SK-N-SH treated with all-trans-retinoic acid at 6 μM for 48 hours (cell line): ENCODE results near the gene CANX.

Source experiments
- CREB5 ChIP-seq: fragments of 250-450 bp; sonication (Bioruptor Pico); IDR thresholded peaks from 2 replicates; pipeline ENCODE4 v1.5.1; 2020; ENCODE audit warnings: low read depth, mild to moderate bottlenecking, moderate library complexity
- PATZ1 ChIP-seq: fragments of 250-450 bp; sonication (Bioruptor Pico); IDR thresholded peaks from 2 replicates; pipeline ENCODE4 v1.8.0; 2020; ENCODE audit warnings: mild to moderate bottlenecking, moderate library complexity, borderline replicate concordance
- RARB ChIP-seq: fragments of 250-450 bp; sonication (Bioruptor Pico); IDR thresholded peaks from 2 replicates; pipeline ENCODE4 v1.8.0; 2021; ENCODE audit warnings: mild to moderate bottlenecking, moderate library complexity

DNA sequence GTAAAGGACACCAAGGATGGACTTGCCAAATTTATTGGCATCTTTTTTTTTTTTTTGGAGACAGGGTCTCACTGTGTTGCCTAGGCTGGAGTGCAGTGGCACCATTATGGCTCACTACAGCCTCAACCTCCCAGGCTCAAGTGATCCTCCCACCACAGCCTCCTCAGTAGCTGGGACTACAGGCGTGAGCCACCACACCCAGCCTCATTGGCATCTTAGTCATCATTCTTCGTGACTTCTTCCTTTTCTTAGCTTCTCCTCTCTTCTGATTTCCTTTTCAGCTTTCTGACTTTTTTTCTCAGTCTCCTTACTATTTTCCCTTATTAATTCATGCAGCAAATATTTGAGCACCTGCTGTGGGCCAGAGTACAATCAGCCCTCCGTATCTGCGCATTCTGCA, 40.0 kb downstream of the CANX start:
- no peak for TF ChIP-seq CREB5
- TF ChIP-seq RARB (CRISPR knock-in tag): no peak
- no peak for TF ChIP-seq PATZ1 (CRISPR knock-in tag)
